Stimulated activated CD4-positive, alpha-beta T cell treated with anti-CD3 and anti-CD28 coated beads, TNF-alpha, amount 100 ng/mL, for 24 hours (primary cell): ENCODE measurements around the gene OR56A4.

Experiments used
- DNase-seq, 3 experiments: peaks; one replicate each; pipeline ENCODE4 v3.0.0-alpha.2; 2020; ENCODE audit warnings: low read depth in 3 of 3

Gene OR56A4

GRCh38 chr11:6006846-6007245, at the start of gene OR56A4:
TSS of gene OR56A4 (minus strand) at chr11:6006946. CDS start at chr11:6002992, 3,954 bp downstream.
- no peak for DNase-seq

GRCh38 chr11:6055569-6055968, 48.8 kb upstream of the OR56A4 start:
- no peak for DNase-seq

- no peak for DNase-seq
These were observed 45.6 kb upstream of the OR56A4 start for GRCh38 chr11:6052374-6052773.

GRCh38 chr11:6040874-6041273, 34.1 kb upstream of the OR56A4 start:
- no peak for DNase-seq

- no peak for DNase-seq
These were observed 24.1 kb upstream of the OR56A4 start, which contains the start of gene OR56A1 for GRCh38 chr11:6030708-6031405. TSS of gene OR56A1 (minus strand) at chr11:6030758. CDS start at chr11:6027692, 3,066 bp downstream.

GRCh38 chr11:6027501-6027900, 20.8 kb upstream of the OR56A4 start:
- DNase-seq = no peak

GRCh38 chr11:6025056-6025455, 18.3 kb upstream of the OR56A4 start:
- DNase-seq = no peak

- no peak for DNase-seq
These were observed 16.2 kb upstream of the OR56A4 start for GRCh38 chr11:6022956-6023355.

- no peak for DNase-seq
These were observed 6.3 kb upstream of the OR56A4 start for GRCh38 chr11:6013042-6013441.

- no peak for DNase-seq
These were observed 5.4 kb upstream of the OR56A4 start for GRCh38 chr11:6012035-6012668.

- no peak for DNase-seq
These were observed 351 bp downstream of the OR56A4 start for GRCh38 chr11:6006395-6006794.

GRCh38 chr11:6002202-6002699, 4.5 kb downstream of the OR56A4 start:
- no peak for DNase-seq

GRCh38 chr11:5994791-5995190, 12.0 kb downstream of the OR56A4 start:
- DNase-seq = no peak

GRCh38 chr11:5992604-5993251, 14.0 kb downstream of the OR56A4 start:
- no peak for DNase-seq

- DNase-seq = no peak
These were observed 14.6 kb downstream of the OR56A4 start for GRCh38 chr11:5992150-5992549.

- no peak for DNase-seq
These were observed 17.5 kb downstream of the OR56A4 start for GRCh38 chr11:5989203-5989602.

GRCh38 chr11:5986885-5987284, 19.9 kb downstream of the OR56A4 start, which contains the start of gene OR52L1:
TSS of gene OR52L1 (minus strand) at chr11:5986985. CDS start at chr11:5986930, 55 bp downstream.
- no peak for DNase-seq

GRCh38 chr11:5983443-5983842, 23.3 kb downstream of the OR56A4 start:
- no peak for DNase-seq

- no peak for DNase-seq
These were observed 33.2 kb downstream of the OR56A4 start for GRCh38 chr11:5973530-5973929.

- DNase-seq = no peak
These were observed 38.4 kb downstream of the OR56A4 start, which contains the start of gene OR56A5 for GRCh38 chr11:5968394-5968793. TSS of gene OR56A5 (minus strand) at chr11:5968494. CDS start at chr11:5968494, 0 bp downstream.

- DNase-seq = no peak
These were observed 39.0 kb downstream of the OR56A4 start for GRCh38 chr11:5967708-5968107.

- no peak for DNase-seq
These were observed 39.8 kb downstream of the OR56A4 start for GRCh38 chr11:5966958-5967357.
